Cardiac fibroblast (primary cell): ENCODE results near the gene KCNIP4.
"Not testable (repeated sequence)": the region's sequence is repeated elsewhere in the genome, so short reads cannot be mapped to it uniquely, and the experiment has no call there.

Experiments
- DNase-seq, 2 donors: peaks; one replicate each; pipeline versions ENCODE4 v3.0.0 to v3.0.0-alpha.2; 2010; ENCODE audit warnings: low read depth in 2 of 2
- H3K4me3 ChIP-seq, 2 donors: replicated peaks in 1 of 2; 1 replicate in 1 of 2; 2 replicates in 1 of 2; pipeline ENCODE4 v1.5.1; 2011; ENCODE audit warnings: low read depth in 2 of 2, low read length in 2 of 2, mild to moderate bottlenecking in 2 of 2, moderate library complexity in 1 of 2
- TF ChIP-seq, protein P1 (sequence below): IDR thresholded peaks from one replicate; pipeline ENCODE4 v1.5.1; 2011; ENCODE audit warnings: low read depth, mild to moderate bottlenecking, low read length, inconsistent platforms

The KCNIP4 gene

GRCh38 chr4:20813700-20814099 is 1134.9 kb downstream of the KCNIP4 start:
- H3K4me3 ChIP-seq: no peak overlapping the region
- TF ChIP-seq, protein P1, sequence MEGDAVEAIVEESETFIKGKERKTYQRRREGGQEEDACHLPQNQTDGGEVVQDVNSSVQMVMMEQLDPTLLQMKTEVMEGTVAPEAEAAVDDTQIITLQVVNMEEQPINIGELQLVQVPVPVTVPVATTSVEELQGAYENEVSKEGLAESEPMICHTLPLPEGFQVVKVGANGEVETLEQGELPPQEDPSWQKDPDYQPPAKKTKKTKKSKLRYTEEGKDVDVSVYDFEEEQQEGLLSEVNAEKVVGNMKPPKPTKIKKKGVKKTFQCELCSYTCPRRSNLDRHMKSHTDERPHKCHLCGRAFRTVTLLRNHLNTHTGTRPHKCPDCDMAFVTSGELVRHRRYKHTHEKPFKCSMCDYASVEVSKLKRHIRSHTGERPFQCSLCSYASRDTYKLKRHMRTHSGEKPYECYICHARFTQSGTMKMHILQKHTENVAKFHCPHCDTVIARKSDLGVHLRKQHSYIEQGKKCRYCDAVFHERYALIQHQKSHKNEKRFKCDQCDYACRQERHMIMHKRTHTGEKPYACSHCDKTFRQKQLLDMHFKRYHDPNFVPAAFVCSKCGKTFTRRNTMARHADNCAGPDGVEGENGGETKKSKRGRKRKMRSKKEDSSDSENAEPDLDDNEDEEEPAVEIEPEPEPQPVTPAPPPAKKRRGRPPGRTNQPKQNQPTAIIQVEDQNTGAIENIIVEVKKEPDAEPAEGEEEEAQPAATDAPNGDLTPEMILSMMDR: no peak
- peak in 1 of 2 donors; percentile 38 for DNase-seq

DNA sequence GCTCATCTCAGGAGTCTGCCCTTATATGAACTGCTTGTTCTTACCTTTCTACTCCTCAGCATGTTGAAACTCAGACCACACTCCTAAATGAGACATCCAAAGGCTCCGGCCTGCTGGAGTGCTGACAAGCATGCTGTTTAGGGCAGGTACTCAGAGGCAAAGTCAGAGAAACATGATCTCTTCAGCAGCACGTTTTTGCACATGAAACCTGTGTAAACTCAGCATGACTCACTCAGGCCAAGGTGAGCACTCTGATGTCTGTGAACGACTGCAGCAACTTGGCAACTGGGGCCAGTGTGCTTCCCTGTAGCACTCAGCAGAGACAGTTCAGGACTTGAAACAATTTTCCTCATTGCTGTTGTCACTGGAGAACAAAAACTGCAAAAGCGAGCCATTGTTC is 1138.8 kb downstream of the KCNIP4 start:
- no peak for DNase-seq
- H3K4me3 ChIP-seq: no peak overlapping the region
- TF ChIP-seq, protein P1: no peak

DNA sequence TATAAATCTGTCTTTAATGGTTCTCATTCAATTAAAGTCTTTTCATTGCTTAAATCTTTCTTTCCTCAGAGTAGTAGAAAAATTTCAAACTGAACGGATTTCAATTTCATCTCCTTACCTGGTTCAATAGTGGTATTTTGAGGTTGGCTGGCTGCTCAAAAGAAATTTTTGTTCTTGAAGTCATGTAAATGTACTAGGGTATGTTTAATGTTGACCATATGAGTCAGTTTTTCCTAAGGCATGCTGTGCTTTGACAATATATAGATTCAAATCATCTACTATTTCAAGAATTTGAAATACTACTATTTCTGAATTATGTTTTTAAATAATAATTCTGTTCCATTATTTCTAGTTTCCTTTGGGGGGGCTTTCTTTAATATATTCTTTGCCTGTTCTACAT is 1142.9 kb downstream of the KCNIP4 start:
- TF ChIP-seq, protein P1: no peak
- peak in 1 of 2 donors; percentile 18 for DNase-seq
- H3K4me3 ChIP-seq: no peak overlapping the region

GRCh38 chr4:20787940-20788665 is 1160.5 kb downstream of the KCNIP4 start:
- TF ChIP-seq, protein P1: no peak
- H3K4me3 ChIP-seq: no peak overlapping the region
- DNase-seq: no peak

DNA sequence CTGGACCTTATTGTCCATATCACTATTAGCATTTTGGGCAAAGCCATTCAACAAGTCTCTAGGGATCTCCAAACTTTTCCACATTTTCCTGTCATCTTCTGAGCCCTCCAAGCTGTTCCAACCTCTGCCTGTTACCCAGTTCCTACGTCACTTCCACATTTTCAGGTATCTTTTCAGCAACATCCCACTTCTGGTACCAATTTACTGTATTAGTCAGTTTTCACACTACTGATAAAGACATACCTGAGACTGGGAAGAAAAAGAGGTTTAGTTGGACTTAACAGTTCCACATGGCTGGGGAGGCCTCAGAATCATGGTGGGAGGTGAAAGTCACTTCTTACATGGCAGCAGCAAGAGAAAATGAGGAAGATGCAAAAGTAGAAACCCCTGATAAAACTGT is 1165.4 kb downstream of the KCNIP4 start:
- not testable (repeated sequence) for H3K4me3 ChIP-seq, DNase-seq

GRCh38 chr4:20778896-20779295 is 1169.7 kb downstream of the KCNIP4 start:
- H3K4me3 ChIP-seq: no peak overlapping the region
- TF ChIP-seq, protein P1: no peak
- DNase-seq: no peak

DNA sequence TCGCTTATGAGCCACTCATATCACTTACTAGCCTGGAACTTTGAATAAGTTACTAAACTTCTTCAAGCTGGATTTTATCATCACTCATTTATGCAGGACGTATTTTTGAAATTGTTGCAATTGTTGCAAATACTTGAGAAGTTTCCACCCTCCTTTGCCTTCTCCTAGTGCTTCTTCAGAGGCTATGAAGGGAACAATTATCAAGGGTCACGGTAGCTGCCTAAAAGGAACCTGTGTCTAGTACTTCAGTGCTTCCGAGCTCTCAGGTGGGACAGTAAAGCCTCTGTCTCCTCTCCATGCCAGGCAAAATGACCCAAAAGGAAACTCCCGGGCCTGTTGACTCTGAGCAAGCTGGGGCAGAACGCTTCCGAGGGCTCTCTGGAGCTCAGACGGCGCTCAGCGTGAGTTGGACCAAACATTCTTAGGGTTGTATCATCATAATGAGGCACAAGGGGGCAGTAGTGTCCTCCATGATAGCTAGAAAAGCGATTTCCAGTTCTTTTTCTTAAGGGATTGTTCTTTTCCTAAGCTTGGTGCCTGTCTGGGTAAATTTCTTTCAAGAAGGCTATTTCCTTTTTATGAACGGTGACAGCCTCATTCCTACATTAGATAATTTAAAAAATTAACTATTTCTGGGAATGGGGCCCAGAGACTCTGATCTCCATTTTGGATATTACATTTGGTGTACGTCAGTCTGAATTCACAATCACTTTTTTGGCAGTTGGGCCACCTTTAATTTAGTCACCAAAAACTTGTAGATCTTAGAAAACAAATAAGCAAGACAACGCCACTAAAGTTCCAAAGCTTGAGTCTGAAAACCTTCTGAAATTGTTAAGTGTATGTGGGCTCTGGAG is 1175.2 kb downstream of the KCNIP4 start:
- TF ChIP-seq, protein P1: peak; percentile 72
- DNase-seq: peak; percentile 77 to 80
- no peak overlapping the region for H3K4me3 ChIP-seq
